ENCODE measurements around the gene MVP.
"Not testable (repeated sequence)": the region's sequence is repeated elsewhere in the genome, so short reads cannot be mapped to it uniquely, and the experiment has no call there.

MVP gene

DNA sequence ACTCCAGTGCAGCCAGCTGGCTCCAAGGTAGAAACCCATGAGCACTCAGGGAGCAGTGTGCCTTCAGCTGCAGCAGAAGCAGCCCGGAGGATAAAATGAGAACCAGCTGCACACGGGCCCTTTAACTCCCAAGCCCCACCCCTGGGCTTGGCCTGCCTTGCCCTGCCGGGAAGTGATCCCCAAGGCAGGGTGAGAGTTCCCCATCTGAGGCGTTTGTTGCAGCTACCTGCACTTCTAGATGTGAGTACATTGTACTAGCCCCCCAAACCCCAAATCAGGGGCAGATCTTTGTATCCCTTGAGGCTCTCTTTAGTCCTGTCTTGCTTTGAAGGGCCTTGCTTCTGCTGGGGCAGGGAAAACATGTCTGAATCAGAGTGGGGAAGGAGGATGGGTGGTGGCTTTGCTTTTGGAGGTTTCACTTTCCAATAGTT, at the start of gene MVP:
MVP (plus strand) TSS at position 192 of the 431 bp plus-strand sequence. CDS start 10,088 bp downstream, outside the sequence.
- DNase-seq (ENCODE audit: low spot score): no peak

DNA sequence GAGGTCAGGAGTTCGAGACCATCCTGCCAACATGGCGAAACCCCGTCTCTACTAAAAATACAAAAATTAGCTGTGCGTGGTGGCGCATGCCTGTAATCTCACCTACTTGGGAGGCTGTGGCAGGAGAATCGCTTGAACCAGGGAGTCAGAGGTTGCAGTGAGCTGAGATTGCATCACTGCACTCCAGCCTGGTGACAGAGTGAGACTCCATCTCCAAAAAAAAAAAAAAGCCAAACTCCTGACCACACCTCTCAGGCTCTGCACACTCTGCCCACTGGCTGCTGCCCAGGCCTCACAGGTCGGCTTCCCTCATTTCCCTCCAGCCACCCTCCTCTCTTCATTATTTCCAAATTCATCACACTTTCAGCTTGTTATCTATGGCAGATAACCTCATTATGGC, 47.9 kb upstream of the MVP start:
- not testable (repeated sequence) for DNase-seq (ENCODE audit: low spot score)

DNA sequence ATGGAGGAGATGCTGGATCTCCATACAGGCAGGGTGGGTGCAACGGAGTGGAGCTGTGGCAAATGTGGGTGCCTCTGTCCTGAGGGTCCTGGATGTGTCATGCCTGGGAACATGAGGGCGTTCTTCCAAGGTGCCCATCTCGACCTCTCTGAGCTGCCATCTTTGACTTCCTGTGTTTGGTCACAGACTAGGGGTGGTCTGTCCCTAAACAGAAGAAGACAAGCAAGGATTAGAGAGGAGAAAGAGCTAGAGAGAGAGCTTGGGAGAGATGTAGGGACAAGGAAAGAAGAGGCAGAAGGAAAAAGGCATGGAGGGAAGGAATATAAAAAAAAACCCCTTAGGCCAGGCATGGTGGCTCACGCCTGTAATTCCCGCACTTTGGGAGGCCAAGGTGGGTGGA, 45.5 kb upstream of the MVP start:
- no peak for DNase-seq (ENCODE audit: low spot score)

DNA sequence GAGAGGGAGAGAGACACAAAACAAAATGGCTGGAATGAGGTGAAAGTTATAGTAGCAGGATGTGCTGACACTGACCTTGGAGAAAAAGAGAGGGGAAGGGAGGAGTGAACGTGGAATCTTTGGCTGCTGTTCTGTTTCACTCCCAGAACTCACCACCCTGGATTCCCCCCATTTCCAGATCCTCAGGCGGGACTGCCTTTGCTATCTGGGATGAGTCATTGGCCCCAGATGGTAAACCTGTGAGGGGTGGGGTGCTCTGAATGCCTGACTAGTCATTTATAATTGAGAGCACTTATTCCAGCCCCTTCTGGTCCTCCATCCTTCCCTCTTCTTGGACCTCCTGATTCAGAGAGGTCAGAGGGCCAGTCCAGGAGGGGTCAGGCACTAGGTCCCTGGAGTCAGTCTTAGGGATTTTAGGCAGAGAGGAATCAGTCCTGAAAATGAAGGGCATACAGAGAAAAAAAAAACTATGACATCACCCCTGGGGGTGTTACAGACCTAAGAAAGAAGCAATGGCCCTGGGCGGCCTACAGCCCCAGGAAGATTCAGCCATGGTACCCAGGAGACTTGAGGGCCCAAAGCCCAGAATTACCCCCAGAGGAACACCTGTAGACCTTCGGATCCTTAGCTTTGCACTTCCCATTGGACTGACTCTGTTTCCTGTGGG, 44.4 kb upstream of the MVP start:
- DNase-seq (ENCODE audit: low spot score): no peak

DNA sequence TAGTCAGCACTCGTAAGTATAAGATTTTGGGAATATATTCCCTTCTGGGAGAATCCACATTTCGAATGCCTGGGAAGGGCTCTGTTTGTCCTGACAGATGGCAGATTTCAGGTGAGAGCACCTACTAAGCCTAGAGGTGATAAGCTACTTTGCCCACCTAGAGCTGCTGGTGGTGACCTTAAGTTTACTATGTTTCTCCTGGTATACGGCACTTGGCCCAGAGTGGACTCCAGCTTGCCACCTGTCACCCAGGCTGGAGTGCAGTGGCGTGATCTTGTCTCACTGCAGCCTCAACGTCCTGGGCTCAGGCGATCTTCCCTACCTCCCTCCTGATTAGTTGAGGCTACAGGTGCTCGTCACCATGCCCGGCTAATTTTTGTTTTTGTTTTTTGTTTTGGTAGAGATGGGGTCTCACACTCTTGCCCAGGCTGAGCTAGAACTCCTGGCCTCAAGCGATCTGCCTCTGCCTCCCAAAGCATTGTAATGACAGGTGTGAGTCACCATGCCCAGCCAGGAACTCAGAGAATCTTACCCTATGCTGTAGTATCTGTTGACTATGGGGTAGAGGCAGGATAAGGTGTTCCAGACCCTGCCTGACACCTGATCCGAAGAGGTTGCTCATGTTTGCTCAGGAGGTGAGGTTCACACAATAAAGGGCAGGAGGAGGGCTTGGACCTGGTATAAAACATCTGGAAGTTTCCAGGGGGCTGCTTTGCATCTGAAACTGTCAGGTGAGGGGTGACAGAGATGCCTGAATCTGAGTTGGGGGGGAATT, 42.5 kb upstream of the MVP start, which contains the start of gene ZG16:
ZG16 (plus strand) TSS at position 681 of the 775 bp plus-strand sequence. CDS start 1,011 bp downstream, outside the sequence.
- DNase-seq (ENCODE audit: low spot score): no peak

DNA sequence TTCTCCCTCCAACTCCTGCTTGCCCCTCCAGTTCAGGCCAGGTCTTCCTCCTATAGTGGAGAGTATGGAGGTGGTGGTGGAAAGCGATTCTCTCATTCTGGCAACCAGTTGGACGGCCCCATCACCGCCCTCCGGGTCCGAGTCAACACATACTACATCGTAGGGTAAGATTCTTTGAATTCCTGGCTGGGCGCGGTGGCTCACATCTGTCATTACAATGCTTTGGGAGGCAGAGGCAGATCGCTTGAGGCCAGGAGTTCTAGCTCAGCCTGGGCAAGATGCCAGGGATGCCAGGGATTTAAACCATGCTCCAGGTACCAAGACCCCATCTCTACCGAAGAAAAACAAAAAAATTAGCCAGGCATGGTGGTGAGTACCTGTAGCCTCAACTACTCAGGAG, 40.8 kb upstream of the MVP start:
- DNase-seq (ENCODE audit: low spot score): no peak

DNA sequence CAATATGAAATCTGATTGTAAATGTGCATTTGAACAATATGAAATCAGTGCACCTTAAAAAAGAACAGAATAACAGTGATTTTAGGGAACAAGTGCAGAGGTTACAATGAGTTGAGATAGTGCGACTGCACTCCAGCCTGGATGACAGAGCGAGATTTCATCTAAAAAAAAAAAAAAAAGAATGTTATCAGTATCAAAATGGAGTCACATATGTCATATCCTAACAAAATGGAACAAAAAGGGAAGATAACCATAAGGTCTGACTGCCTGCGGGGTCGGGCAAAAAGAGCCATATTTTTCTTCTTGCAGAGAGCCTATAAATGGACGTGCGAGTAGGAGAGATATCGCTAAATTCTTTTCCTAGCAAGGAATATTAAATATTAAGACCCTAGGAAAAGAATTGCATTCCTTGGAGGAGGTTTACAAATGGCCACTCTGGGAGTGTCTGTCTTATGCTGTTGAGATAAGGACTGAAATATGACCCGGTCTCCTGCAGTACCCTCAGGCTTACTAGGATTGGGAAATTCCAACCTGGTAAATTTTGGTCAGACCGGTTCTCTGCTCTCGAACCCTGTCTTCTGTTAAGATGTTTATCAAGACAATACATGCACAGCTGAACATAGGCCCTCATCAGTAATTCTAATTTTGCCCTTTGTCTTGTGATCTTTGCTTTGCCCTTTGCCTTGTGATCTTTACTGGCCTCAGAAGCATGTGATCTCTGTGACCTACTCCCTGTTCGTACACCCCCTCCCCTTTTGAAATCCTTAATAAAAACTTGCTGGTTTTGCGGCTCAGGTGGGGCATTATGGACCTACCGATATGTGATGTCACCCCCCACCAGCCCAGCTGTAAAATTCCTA, 36.9 kb upstream of the MVP start:
- DNase-seq (ENCODE audit: low spot score): not testable (repeated sequence)

DNA sequence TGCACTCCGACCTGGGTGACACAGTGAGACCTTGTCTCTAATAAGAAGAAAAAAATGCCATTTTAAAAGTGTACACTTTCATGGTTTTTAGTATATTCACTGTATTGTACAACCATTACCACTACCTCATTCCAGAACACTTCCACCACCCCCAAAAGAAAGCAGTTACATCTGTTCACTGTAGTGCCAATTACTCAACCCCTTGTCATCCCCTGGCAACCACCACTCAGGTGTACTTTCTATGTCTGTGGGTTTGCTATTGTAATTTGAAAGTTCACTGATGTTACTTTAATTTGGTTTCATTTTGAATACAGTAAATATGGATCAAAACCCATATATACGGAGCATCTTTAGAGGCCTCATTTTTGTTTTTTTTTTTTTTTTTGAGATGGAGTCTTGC, 36.1 kb upstream of the MVP start:
- no peak for DNase-seq (ENCODE audit: low spot score)

DNA sequence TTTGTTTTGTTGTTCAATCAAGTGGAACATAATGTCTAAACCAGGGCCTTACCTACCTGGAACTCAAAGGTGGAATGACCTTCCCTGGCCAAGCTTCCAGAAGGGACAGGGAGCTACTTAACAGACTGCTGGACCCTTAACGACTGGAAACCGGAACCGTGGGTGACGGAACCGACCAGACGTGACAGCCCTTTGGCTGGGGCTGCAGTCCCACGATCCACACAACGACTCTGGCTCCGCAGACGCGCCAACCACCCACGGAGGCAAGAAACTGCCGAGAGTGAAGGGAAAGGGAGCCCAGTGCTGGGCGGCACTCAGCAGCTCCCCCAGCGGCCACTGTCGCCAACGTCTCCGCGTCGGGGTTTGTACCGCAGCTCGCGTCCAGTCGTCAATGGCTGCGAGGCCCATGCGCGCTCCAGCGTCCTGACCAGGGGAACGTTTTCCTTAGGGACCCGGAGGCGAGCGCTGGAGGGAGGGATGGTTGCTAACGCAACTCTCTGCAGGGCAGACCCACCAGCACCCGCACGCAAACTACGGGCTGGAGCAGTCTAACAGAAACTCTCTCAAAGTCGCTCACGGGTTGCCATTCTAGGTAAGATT, 35.3 kb upstream of the MVP start:
- peak; percentile 53 for DNase-seq (ENCODE audit: low spot score)

DNA sequence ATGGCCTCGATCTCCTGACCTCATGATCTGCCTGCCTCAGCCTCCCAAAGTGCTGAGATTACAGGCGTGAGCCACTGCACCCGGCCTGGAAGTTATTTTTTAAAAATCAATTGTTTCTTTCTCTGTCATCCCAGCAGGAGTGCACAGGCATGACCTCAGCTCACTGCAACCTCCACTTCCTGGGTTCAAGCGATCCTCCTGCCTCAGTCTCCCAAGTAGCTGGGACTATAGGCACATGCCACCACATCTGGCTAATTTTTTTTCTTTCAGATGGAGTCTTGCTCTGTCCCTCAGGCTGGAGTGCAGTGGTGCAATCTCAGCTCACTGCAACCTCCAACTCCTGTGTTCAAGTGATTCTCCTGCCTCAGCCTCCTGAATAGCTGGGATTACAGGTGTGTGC, 33.1 kb upstream of the MVP start:
- DNase-seq (ENCODE audit: low spot score): not testable (repeated sequence)

DNA sequence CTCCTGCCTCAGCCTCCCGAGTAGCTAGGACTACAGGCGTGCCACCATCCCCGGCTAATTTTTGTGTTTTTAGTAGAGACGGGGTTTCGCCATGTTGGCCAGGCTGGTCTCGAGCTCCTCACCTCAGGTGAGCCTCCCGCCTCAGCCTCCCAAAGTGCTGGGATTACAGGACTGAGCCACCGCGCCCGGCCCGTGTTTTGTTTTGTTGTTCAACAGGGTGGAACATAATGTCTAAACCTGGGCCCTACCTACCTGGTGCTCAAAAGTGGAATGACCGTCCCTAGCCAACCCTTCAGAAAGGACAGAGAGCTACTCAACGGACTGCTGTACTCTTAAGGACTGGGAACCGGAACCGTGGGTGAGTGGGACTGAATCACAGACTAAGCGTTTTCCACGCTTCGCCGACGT, 30.5 kb upstream of the MVP start:
- DNase-seq (ENCODE audit: low spot score): no peak

DNA sequence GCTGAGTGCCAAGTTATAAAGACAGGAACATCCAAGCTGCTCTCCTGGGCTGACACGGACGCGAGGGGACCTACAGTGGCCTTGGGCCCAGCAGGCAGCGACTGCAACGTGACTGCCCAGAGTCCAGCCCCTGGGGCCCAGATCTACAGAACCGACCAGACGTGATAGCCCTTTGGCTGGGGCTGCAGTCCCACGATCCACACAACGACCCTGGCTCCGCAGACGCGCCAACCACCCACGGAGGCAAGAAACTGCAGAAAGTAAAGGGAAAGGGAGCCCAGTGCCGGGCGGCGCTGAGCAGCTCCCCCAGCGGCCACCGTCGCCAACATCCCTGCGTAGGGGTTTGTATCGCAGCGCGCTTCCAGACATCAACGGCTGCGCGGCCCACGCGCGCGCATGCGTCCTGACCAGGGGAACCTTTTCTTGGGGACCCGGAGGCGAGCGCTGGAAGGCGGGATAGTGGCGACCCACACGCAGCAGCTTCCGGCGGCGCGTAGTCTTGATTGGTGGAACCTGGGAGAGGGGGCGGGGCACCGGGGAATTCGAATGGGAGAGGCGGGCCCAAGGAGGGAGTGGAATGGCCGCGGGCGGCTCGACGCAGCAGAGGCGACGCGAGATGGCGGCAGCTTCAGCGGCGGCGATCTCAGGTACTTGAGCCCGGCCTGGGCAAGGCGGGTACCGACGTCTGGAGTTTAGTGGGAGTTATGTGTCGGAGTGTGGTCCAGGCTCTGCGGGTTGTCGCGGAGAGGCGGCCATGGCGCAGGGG, 29.9 kb upstream of the MVP start, which contains the start of gene KIF22:
KIF22 (plus strand) TSS at position 569 of the 766 bp plus-strand sequence; CDS start at position 578, 9 bp downstream.
- DNase-seq (ENCODE audit: low spot score): peak; percentile 99

DNA sequence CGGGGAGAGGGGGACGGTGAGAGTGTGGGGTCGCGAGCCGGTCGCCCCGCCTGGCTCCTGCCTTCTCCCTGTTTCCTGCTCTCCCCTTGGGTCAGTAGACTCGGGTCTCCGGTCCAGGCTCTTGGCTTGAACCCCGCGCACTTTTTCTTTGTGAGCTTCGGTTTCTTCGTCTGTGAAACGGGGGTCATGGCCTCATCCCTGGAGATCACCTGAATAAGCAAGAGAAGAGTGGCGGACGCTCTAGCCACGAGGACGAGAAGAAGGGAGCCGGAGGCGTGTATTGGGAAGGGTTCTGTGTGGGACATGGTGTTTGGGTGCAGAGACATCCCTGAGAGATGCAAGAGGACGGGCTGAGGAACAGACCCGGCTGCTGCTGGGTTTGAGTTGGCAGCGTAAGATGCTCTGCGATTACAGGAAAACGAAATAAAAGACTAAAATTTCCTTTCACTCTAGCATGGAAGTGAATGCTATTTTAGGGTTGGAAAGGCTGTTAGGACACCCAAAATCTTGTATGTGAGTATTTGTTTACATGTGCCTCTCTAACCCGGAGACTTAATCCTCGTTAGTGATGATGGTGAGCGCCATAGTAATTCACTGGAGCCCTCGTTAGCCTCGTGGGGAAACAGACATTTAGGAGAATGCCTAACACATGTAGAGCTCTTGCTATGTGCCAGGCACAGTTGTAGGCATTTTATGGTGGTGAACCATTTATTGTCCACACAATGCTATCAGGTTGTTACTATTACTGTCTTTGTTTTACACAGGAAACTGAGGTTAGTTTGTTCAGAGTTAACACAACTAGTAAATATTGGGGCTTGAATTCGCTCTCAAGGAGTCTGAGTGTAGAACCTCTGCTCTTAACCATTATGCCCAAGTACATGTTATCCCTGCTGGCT, 29.1 kb upstream of the MVP start:
- no peak for DNase-seq (ENCODE audit: low spot score)

DNA sequence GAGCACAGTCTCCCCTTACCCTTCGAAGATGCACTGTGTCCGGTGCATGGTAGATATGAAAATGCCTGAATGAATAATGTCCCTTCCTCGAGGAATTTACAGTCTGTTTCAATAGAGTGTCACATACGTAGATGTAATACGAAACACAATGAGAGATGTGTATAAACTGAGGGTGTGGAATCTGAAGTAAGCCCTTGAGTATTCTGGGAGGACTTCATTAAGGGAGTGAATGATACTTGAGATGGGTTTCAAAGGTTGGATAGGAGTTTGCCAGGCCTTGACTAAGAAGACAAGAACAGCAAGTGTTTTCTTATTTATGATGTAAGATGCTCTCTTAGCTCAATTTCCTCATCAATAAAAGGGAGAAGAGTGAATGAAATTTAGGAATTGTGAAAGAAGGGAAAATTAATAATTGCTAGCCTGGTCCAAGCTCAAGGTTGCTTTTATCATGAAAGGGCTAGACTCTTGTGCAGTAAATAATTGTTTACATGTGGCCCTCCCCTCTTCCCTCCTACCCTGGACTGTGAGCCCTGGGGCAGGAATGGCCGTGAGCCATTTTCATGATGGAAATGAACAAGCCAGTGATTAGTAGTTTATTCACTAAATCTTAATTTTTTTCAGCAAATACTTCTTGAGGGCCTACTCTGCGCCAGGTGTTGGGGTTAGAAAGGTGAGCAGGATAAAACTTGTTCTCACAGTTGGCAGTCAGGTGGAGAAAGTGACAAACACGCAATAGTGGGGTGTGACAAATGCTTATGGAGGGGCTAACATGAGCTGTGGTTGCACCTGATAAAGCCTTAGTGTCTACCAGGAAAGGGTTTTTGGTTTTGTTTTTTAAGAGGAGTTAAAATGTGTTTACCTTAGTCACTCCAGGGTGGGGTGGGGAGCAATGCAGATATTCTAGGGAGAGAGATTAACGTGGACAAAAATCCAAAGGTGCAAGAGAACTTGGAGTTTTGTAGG, 28.1 kb upstream of the MVP start:
- no peak for DNase-seq (ENCODE audit: low spot score)

DNA sequence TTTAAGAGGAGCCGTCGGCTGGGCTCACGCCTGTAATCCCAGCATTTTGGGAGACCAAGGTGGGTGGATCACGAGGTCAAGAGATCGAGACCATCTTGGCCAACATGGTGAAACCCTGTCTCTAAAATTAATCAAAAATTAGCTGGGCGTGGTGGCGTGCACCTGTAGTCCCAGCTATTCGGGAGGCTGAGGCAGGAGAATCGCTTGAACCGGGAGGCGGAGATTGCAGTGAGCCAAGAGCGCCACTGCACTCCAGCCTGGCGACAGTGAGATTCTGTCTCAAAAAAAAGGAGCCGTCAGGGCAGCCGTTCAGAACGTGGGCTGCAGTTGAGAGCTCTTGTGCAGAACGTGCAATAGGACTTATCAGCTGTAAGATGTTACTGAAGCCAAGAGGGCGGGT, 27.1 kb upstream of the MVP start:
- DNase-seq (ENCODE audit: low spot score): not testable (repeated sequence)

DNA sequence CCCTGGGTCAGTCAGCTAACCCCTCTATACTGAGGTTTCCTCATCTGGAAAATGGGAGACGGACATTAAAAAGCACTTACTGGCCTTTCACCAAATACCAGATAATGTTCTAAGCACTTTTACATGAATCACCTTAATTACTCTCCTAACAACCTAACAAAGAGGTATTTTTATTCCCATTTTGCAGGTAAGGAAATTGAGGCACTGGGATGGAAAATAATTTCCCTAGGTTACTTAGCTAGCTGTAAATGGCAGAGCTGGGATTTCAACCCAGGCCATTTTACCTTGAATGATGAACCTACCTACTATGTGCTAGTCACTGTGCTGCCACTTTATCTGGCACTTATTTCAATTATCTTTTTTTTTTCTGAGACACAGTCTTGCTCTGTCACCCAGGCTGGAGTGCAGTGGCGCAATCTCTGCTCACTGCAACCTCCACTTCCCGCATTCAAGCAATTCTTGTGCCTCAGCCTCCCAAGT, 26.0 kb upstream of the MVP start:
- DNase-seq (ENCODE audit: low spot score): no peak

DNA sequence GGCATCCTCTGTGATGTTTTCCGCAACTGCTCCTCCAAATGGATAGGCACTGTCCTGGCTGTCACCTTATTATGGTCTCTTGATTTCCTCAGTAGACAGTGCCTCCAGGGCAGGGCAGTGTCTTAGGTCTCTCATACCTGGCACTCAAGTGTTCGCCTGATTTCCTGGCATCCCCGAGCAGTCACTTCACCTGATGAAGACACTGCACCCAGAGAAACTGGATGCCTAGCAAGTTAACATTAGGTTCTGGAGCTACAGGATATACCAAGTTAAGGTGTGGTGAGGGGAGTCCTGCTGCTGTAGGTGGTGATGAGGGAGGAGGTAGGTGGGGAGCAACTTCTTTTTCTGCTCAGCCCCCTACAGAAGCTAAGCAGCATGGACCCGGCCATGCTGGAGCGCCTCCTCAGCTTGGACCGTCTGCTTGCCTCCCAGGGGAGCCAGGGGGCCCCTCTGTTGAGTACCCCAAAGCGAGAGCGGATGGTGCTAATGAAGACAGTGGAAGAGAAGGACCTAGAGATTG, 17.8 kb upstream of the MVP start:
- no peak for DNase-seq (ENCODE audit: low spot score)

DNA sequence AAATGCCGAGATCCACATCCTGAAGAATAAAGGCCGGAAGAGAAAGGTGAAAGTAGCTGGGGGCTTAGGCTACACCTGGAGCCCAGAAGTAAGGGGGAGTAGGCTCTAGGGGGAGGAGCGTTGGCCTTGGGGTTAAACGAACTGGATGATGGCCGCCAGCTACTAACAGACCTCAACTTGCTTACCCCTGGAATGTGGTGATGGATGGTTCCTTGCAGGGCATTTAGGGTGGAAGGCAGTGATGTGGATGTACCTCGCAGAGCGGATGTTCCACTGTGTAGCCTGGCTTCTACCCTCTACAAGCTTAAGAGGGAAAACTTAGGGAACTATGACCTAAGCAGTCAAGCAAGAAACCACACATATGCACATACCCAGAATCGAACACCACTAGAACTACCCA, 16.2 kb upstream of the MVP start:
- no peak for DNase-seq (ENCODE audit: low spot score)

All from kidney capillary endothelial cell (primary cell).